Activated effector memory CD4-positive, alpha-beta T cell treated with anti-CD3 and anti-CD28 coated beads, Interleukin-2, amount 50 U/mL, for 16 hours (primary cell): ENCODE results near the gene TENT4B.
A peak's percentile ranks its signal among the peaks of the same experiment; 100 is the strongest.

ENCODE experiments used
- DNase-seq: peaks from one replicate; pipeline ENCODE4 v3.0.0-alpha.2; 2020

Gene TENT4B

GRCh38 chr16:50260206-50261159 lies 107.4 kb downstream of the TENT4B start:
- peak; percentile 30 for DNase-seq

DNA sequence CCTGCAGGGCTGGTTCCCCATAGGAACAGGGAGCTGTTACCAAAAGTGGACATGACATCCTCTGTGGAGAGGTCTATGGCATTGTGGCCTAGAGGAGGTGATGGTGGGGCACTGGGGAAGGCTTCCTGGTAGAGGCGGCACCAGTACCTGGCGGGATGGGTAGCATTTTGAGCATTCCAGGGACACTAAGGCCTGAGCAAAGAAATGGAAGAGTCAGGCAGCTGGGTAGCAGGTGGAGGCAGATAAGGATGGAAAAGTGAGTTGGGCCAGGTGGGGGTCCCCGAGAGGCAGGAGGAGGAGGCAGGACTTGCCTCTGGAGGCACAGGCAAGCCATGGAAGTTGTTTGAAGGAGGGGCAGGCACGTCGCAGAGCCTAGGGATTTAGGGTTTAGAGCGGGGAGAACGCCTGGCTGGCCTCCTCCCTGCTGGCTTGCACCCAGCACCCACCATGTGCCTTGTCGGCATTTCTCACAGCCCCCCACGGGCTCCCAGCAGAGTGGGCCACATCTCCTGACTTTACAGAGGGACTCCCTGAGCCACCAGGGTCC lies 108.1 kb downstream of the TENT4B start:
- DNase-seq = peak; percentile 48

DNA sequence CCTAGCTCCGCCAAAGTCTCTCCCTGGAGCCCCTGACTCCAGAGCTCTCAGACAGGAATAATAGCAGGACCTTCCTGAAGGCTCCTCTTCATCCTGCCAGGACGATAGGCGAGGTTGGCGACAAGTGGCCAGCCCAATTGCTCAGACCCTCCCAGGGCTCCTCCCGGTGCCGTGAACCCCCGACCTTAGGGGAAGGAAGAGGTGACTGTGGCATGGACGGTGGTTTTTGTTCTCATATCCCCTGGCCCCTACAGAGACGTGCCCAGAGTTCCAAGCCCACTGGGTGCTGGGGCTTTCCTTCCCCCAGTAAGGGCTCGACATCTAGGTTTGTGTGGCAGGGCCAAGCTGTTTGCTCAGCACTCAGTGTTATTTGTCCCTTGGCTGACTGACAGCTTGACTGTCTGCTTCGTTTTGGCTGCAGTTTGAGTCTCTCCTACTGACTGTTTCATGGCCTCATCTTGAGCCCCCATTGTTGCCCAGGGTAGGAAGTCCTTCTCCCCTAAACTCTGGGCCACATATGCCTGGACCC lies 108.7 kb downstream of the TENT4B start:
- DNase-seq = no peak

- peak; percentile 58 for DNase-seq
These were observed 110.2 kb downstream of the TENT4B start for GRCh38 chr16:50263060-50263909.

DNA sequence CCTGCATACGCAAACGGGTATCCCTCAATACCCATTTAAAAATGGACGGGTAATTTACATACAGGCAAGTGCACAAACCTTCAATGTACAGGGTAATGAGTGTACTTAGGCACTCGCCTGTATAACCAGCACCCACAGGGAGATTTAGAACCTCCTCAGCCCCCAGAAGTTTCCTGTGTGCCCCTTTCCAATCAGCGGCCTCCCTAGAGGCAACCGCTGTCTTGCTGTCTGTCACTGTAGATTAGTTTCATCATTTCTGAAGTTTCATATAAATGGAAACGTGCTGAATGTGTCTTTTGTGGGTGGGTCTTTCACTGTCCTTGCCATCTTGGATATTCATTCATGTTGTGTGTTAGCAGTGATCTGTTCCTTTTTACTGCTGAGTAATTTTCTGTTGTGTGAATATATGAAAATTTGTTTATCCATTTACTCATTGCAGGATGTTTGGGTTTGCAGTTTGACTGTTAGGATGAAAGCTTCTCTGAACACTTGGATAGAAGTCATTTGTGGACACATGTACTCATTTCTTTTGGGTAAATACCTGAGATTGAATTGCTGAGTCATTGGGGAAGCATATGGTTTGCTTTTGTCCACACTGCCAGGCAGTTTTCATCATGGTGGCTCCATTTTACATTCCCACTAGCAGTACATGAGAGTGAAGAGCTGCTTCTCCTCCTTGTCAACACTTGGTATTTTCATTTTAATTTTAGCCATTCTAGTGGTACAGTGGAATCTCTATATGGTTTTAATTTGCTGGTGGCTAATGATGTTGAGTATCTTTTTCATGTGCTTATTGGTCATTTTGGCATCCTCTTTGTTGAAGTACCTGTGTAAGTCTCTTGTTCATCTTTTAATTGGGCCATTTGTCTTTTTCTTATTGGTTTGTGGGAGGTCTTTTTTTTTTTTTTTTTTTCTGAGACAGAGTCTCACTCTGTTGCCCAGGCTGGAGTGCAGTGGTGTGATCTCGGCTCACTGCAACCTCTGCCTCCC lies 111.1 kb downstream of the TENT4B start:
- peak; percentile 67 for DNase-seq

- peak; percentile 76 for DNase-seq
These were observed 112.2 kb downstream of the TENT4B start for GRCh38 chr16:50265260-50265659.

DNA sequence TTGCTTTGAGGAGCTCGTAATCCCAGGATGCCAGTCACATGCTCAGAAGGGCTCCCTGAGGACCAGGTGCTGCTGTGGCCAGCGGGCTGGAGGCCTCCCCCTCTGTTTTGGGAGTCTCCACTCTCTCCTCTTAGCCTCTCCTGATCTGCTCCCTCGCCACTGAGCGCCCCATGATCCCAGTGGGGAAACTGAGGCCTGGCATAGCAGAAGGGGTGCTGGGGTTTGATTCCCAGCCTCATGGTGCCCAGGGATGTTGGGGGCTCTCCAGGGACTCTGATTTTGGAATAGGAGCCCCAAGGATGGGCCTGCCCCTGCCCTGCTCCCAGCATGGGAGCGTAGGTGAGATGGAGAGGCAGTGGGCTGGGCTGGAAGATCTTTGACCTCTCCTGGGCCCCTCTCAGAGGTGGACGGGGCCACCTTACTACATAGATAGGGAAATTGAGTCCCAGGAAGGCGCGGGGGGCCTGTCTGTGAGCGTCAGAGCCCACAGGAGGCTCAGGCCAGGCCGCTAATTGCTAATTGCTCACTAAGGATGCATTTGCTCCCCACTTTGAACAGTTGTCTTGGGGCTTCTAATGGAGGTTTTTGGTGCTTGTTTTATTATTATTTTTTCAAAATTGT lies 112.7 kb downstream of the TENT4B start:
- DNase-seq = peak; percentile 58

GRCh38 chr16:50266337-50267091 lies 113.4 kb downstream of the TENT4B start, which contains the start of gene ADCY7:
Gene ADCY7 (plus strand): TSS chr16:50266551. CDS start chr16:50288180, 21,629 bp downstream.
- DNase-seq = peak; percentile 93

GRCh38 chr16:50267151-50267631 lies 114.1 kb downstream of the TENT4B start:
- peak; percentile 63 for DNase-seq

GRCh38 chr16:50267651-50268050 lies 114.5 kb downstream of the TENT4B start:
- peak; percentile 73 for DNase-seq

- peak; percentile 62 for DNase-seq
These were observed 115.2 kb downstream of the TENT4B start for GRCh38 chr16:50268352-50268751.

DNA sequence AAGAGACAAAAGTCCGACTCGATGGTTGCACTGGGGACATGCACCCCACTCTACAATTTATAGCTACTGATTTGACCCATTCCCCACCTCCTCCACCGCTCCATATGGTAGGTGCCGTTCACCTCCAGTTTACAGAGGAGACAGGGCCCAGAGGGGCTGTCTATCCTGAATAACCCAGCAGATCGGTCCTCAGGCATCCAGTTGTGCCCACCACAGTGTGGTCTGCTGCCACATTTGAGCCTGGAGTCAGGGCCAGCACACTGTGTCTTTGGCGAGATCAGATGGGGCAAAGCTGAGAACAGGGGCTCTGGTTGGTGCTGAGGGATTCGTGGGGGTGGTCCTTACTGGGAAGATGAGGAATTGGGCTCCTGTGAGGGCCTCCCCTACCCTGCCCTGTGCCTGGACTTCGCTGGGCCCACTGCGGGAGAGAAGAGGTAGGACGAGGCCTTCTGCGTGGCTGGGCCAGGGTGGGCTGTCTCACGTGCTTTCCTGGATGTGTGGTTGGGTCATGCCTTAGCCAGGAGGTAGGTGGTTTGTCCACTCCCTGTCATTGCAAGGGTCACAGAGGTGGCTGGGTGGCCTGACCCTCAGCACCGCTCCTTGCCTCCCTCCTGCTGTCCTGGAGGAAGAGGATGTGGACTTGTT lies 116.1 kb downstream of the TENT4B start:
- DNase-seq = peak; percentile 51

DNA sequence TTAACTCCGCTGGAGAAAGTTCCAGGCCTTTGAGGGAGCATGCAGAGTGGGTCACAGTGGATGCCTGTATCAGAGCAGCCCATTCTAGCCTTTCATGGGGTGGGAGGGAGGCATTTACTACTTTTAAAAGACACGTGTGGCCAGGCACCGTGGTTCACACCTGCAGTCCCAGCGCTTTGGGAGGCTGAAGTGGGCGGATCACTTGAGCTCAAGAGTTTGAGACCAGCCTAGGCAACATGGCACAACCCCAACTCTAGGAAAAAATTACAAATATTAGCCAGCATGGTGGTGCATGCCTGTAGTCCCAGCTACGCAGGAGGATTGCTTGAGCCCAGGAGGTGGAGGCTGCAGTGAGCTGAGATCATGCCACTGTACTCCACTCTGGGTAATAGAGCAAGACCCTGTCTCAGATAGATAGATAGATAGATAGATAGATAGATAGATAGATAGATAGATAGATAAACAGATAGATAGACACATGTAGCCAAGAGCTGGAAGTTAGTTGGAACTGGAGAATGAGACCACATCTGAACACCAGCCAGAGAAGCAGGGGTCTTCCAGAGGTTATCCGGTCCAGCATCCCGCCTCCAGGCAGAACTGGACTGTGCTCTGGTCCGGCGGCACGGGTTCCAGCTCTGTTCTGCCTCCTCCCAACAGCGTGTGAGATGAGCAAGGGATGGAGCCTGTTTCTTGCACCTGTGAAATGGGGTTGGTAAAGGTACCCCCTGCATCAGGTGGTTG lies 116.8 kb downstream of the TENT4B start:
- DNase-seq = peak; percentile 64

DNA sequence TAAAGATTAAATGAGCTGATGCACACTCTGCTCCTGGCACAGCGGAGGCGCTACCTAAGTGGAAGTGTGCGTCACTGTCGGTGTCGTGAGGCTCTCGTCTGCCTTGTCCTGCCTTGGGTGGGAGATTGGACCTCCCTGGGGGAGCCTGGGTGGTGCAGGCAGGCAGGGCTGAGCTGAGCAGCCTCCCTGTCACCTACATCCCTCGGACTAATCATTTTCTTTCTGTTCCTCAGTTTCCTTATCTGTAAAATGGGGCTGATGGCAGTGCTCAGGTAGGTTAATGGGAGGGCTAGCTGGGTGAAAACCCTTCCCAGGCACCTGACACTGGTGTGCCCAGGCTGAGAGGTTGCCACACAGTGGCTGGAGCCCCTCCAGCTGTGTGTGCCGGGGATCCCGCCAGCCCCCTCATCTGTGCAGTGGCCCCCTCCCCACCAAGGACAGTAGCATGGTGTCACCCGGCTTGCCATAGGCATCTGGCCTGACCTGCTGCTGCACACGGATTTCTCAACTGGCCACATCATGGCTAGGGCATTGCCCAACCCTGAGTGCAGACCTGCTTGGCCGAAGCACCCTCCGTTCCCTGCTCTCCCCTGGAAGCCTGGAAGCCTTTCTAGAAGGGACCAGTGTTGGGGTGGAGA lies 117.5 kb downstream of the TENT4B start:
- DNase-seq = peak; percentile 58

DNA sequence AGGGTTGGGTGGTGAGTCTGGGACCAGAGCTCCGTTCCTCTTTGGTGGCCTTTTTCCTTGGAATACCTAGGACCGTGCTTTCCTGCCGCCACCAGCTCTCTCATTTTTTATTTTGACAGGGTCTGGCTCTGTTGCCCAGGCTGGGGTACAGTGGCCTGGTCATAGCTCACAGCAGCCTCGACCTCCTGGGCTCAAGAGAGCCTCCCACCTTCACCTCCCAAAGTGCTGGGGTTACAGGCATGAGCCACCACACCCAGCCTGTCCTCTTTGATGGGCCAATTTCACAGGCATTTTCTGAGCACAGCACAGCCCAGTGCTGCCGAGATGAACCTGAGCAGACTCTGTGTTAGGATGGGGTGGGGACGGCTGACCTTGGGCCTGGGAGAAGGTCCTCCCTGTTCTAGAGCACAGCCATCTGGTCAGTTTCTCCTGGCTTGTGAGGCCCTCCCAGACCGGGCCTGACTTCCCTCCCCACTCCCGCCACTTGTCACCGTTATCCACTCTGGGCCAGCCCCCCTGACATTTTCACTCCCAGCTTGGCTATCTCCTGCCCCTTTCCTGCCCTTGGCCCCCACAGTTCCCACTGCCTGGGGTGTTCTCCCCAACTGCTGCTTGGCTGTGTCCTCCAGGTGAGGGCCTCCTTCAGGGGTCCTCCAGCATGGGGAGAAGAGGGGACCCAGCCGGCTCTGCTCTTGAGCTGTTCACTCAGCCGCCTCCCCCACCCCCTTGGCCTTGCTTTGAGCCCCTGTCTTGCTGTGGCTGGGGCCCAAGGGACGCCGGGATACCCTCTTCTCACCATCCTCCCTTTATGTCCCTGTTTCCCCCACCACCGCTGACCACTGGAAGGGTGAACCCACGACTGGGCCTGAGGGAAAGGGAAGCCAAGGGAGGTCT lies 118.3 kb downstream of the TENT4B start:
- peak; percentile 61 for DNase-seq

DNA sequence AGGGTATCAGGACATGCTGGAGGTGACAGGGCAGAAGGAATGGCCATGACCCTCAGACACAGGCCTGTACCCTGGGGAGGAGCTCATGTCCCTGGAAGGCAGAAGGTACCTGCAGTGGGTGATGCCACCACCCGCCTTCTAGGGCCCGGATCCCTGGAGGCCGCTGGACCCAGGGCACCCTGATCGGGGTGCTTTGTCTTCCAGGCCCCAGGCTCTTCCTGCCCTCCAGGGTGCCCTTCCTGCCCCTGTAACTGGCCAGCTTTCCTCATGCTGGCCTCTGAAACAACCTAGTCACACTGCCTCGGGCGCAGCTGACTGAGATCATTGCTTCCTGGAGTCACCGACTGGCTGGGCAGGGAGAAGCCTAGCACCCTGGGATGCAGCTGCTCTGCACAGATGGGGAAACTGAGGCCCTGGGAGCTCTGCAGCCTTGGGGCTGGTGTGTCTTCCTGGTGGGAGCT lies 119.0 kb downstream of the TENT4B start:
- peak; percentile 65 for DNase-seq
